Thoracic aorta (tissue), 2 donors: Measurements from ENCODE around the gene ASIP. TPM values are rescaled to one million over a fixed set of nuclear protein-coding genes. Genes with fewer than 3 reads are reported as not detected.
A peak's percentile ranks its signal among the peaks of the same experiment; 100 is the strongest.
"Not testable (repeated sequence)": the region's sequence is repeated elsewhere in the genome, so short reads cannot be mapped to it uniquely, and the experiment has no call there.

ENCODE experiments used
- ATAC-seq: fragments of 150-250 bp; one replicate; pipeline ENCODE4 v1.8.0; 2017; ENCODE audit warnings: low read depth; ENCODE audit not compliant: insufficient number of reproducible peaks, low FRiP score
- DNase-seq: peaks from one replicate; pipeline ENCODE4 v3.0.0-alpha.2; 2020; ENCODE audit warnings: low spot score
- H3K27ac ChIP-seq, 2 donors: fragments of 200-600 bp; sonication (generic); 1 replicate in 1 of 2; 2 replicates in 1 of 2; pipeline ENCODE4 v1.5.1; 2016; ENCODE audit warnings: mild to moderate bottlenecking in 2 of 2, moderate library complexity in 2 of 2
- H3K27me3 ChIP-seq: fragments of 200-600 bp; sonication (generic); replicated peaks from 2 replicates; pipeline ENCODE4 v1.6.0; 2016; ENCODE audit warnings: mild to moderate bottlenecking; ENCODE audit not compliant: insufficient read depth
- H3K36me3 ChIP-seq: fragments of 200-600 bp; sonication (generic); one replicate; pipeline ENCODE4 v1.5.1; 2016
- H3K4me1 ChIP-seq, 2 donors: fragments of 200-600 bp; sonication (generic); 1 replicate in 1 of 2; 2 replicates in 1 of 2; pipeline versions ENCODE4 v1.5.1 to v1.6.0; 2016; ENCODE audit warnings: low read depth in 2 of 2, mild to moderate bottlenecking in 1 of 2; ENCODE audit not compliant: control insufficient read depth in 1 of 2
- H3K4me3 ChIP-seq: fragments of 200-600 bp; sonication (generic); 2 replicates; pipeline ENCODE4 v1.5.1; 2016; ENCODE audit warnings: mild to moderate bottlenecking
- H3K9me3 ChIP-seq: fragments of 200-600 bp; sonication (generic); 2 replicates; pipeline ENCODE4 v1.5.1; 2016
- CTCF ChIP-seq: fragments of 200-600 bp; sonication (generic); IDR thresholded peaks from one replicate; pipeline ENCODE4 v1.5.1; 2019; ENCODE audit warnings: antibody characterized with exemption
- total RNA-seq, 2 donors: library from RNA; depleted of rRNA; stranded (reverse); fragments of >200 nt; gene quantifications; one replicate each; pipeline versions ENCODE4 v1.1.0 to v1.2.3, GENCODE V29; 2016

ASIP gene
- total RNA-seq, 2 donors from 2014 or later = not detected

GRCh38 chr20:34295284-34295683, 54.1 kb downstream of the ASIP start:
- no peak for TF ChIP-seq CTCF
- Histone ChIP-seq H3K9me3 (no peaks in the 10 kb centered on the region), H3K4me3 (no peak overlapping the region), H3K27me3 (no peaks in the 10 kb centered on the region), H3K27ac (no peak overlapping the region), H3K4me1 (no peaks in the 10 kb centered on the region), H3K36me3 (peaks cover 32% of the 10 kb centered on the region)
- ATAC-seq (no peak), DNase-seq (no peak)

GRCh38 chr20:34296468-34296867, 55.2 kb downstream of the ASIP start:
- no peak for TF ChIP-seq CTCF
- DNase-seq = no peak

GRCh38 chr20:34298294-34298784, 57.1 kb downstream of the ASIP start:
- TF ChIP-seq CTCF = peak; percentile 20
- not testable (repeated sequence) for H3K27ac ChIP-seq, DNase-seq, ATAC-seq, H3K9me3 ChIP-seq, H3K4me3 ChIP-seq, H3K27me3 ChIP-seq
- peaks cover 3 to 17% of the 10 kb centered on the region in 2 donors for H3K4me1 ChIP-seq
- H3K36me3 ChIP-seq = peaks cover 16% of the 10 kb centered on the region

More at GRCh38 chr20:34296468-34296867, 55.2 kb downstream of the ASIP start:
- Histone ChIP-seq H3K27ac (no peak overlapping the region), H3K27me3 (no peaks in the 10 kb centered on the region), H3K36me3 (peaks cover 22% of the 10 kb centered on the region), H3K4me1 (peaks cover 0 to 5% of the 10 kb centered on the region in 2 donors), H3K4me3 (no peak overlapping the region), H3K9me3 (no peaks in the 10 kb centered on the region)
- no peak for ATAC-seq

GRCh38 chr20:34299556-34300255, 58.5 kb downstream of the ASIP start:
- H3K27ac ChIP-seq = no peak overlapping the region
- H3K9me3 ChIP-seq = no peaks in the 10 kb centered on the region
- DNase-seq (no peak), ATAC-seq (no peak)
- H3K4me3 ChIP-seq = no peak overlapping the region
- H3K36me3 ChIP-seq = peaks cover 7% of the 10 kb centered on the region
- no peaks in the 10 kb centered on the region for H3K27me3 ChIP-seq
- peaks cover 3 to 17% of the 10 kb centered on the region in 2 donors for H3K4me1 ChIP-seq
- TF ChIP-seq CTCF = no peak

- Histone ChIP-seq H3K9me3 (no peaks in the 10 kb centered on the region), H3K27me3 (no peaks in the 10 kb centered on the region), H3K27ac (no peak overlapping the region), H3K4me1 (peaks cover 3 to 17% of the 10 kb centered on the region in 2 donors), H3K36me3 (peaks cover 2% of the 10 kb centered on the region), H3K4me3 (no peak overlapping the region)
- no peak for TF ChIP-seq CTCF
- no peak for ATAC-seq
- no peak for DNase-seq
Observed at GRCh38 chr20:34300256-34300806, 59.1 kb downstream of the ASIP start.
